Kidney (tissue), 14 donors: ENCODE results near the gene FBXW5. TPM values are rescaled to one million over a fixed set of nuclear protein-coding genes. Genes with fewer than 3 reads are reported as not detected.

ENCODE experiments used
- DNase-seq, 5 donors: peaks; one replicate each; pipeline ENCODE4 v3.0.0-alpha.2; 2013 to 2020
- FAIRE-seq: peaks from 2 replicates; lab custom pipeline; 2012; peaks lifted over from hg19 to GRCh38; lab: Jason Lieb, UNC
- H3K27ac ChIP-seq, 2 donors: one replicate each; pipeline ENCODE4 v1.7.0; 2013; ENCODE audit warnings: low read depth in 2 of 2, low read length in 2 of 2, inconsistent platforms in 1 of 2
- H3K27me3 ChIP-seq: one replicate; pipeline ENCODE4 v1.7.1; 2013; ENCODE audit warnings: low read length, inconsistent platforms; ENCODE audit not compliant: control insufficient read depth, insufficient read depth
- H3K36me3 ChIP-seq, 3 donors: one replicate each; pipeline versions ENCODE4 v1.7.0 to v1.7.1; 2013; ENCODE audit warnings: low read length in 3 of 3, control low read depth in 1 of 3, inconsistent platforms in 1 of 3; ENCODE audit not compliant: insufficient read depth in 3 of 3, control insufficient read depth in 2 of 3
- H3K4me1 ChIP-seq, 3 donors: one replicate each; pipeline versions ENCODE4 v1.7.0 to v1.7.1; 2013; ENCODE audit warnings: low read length in 3 of 3, inconsistent platforms in 1 of 3, low read depth in 1 of 3; ENCODE audit not compliant: control insufficient read depth in 2 of 3, insufficient read depth in 2 of 3
- H3K4me3 ChIP-seq, 3 donors: one replicate each; pipeline versions ENCODE4 v1.7.0 to v1.8.1; 2013; ENCODE audit warnings: low read length in 3 of 3, control low read depth in 1 of 3, inconsistent platforms in 1 of 3
- H3K9ac ChIP-seq, 3 donors: one replicate each; pipeline versions ENCODE4 v1.7.0 to v1.7.1; 2013; ENCODE audit warnings: low read length in 3 of 3, control low read depth in 1 of 3, inconsistent platforms in 1 of 3
- H3K9me3 ChIP-seq, 3 donors: one replicate each; pipeline versions ENCODE4 v1.7.0 to v1.7.1; 2013; ENCODE audit warnings: low read length in 3 of 3, control low read depth in 1 of 3, inconsistent platforms in 1 of 3; ENCODE audit not compliant: control insufficient read depth in 2 of 3, insufficient read depth in 1 of 3
- intact Hi-C: fragments of 100-400 bp; cut with DNase I; formaldehyde crosslinking; loops from one replicate; pipeline ENCODE4 v1.11.1; 2022
- polyA plus RNA-seq: library from polyadenylated mRNA; stranded (reverse); fragments of 350-450 nt; fragmentation: Illumina TruSeq; extraction: RNeasy Lipid Tissue Mini Kit (QIAGEN cat#74804); gene quantifications from one replicate; pipeline ENCODE4 v1.2.3, GENCODE V29; 2014; ENCODE audit warnings: low read depth, low replicate concordance; ENCODE audit not compliant: insufficient read depth
- total RNA-seq: library from RNA; stranded (reverse); fragmentation: NEBNext Ultra II Directional; extraction: Animal tissue kit (Norgen Biotek cat#: 25700); gene quantifications from one replicate; pipeline ENCODE4 v1.2.1, GENCODE V29; 2021
- TF ChIP-seq, protein P1 (sequence below): IDR thresholded peaks from 3 replicates; pipeline ENCODE4 v1.5.1; 2012; ENCODE audit warnings: mild to moderate bottlenecking, moderate library complexity, borderline replicate concordance; ENCODE audit not compliant: insufficient read depth; ENCODE audit errors: extremely low read depth
- donor health status: control.
- donor health status: control.
- donor health status: control.
- donor health status: control.
- donor health status: control.
- donor health status: DM: yes; HTN: yes; CAD: no.
- donor health status: Normal renal cell carcinoma (clear cell type).

Gene FBXW5
- total and polyA plus RNA-seq, 2 donors from 2014 or later = 92.5 to 97.2 TPM

DNA sequence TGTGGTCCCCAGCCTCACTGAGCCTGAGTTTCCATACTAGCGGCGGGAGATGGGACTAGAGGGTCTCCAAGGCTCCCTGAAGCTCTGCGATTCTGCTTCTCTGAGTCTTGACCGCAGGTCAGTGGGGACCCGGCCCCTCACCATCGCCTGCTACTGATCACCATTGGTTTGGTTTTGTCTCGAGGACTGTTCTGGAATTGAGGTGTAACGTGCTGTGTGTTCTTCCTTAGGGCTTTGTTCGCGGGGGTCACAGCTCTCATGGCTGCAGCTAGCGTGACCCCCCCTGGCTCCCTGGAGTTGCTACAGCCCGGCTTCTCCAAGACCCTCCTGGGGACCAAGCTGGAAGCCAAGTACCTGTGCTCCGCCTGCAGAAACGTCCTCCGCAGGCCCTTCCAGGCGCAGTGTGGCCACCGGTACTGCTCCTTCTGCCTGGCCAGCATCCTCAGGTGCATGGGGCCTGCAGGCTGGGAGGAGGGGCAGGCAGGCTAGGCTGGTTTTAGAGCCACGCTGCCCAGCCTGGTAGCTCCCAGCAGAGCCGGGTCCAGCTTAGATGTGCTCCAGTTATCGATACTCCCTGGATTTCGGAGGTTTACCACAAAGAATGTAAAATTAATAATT, 45.9 kb downstream of the FBXW5 start:
- intact Hi-C loops = no loop called here
- TF ChIP-seq, protein P1, sequence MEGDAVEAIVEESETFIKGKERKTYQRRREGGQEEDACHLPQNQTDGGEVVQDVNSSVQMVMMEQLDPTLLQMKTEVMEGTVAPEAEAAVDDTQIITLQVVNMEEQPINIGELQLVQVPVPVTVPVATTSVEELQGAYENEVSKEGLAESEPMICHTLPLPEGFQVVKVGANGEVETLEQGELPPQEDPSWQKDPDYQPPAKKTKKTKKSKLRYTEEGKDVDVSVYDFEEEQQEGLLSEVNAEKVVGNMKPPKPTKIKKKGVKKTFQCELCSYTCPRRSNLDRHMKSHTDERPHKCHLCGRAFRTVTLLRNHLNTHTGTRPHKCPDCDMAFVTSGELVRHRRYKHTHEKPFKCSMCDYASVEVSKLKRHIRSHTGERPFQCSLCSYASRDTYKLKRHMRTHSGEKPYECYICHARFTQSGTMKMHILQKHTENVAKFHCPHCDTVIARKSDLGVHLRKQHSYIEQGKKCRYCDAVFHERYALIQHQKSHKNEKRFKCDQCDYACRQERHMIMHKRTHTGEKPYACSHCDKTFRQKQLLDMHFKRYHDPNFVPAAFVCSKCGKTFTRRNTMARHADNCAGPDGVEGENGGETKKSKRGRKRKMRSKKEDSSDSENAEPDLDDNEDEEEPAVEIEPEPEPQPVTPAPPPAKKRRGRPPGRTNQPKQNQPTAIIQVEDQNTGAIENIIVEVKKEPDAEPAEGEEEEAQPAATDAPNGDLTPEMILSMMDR = no peak
- no peaks in the 10 kb centered on the region for H3K9me3 ChIP-seq
- peaks cover 0 to 17% (median 7%) of the 10 kb centered on the region in 3 donors for H3K36me3 ChIP-seq
- peaks cover 0 to 20% (median 10%) of the 10 kb centered on the region in 3 donors for H3K4me1 ChIP-seq
- FAIRE-seq (no peak), DNase-seq (no peak)
- H3K27me3 ChIP-seq = no peaks in the 10 kb centered on the region
- no peak overlapping the region for H3K9ac ChIP-seq
- no peak overlapping the region for H3K4me3 ChIP-seq
- H3K27ac ChIP-seq = no peak overlapping the region

DNA sequence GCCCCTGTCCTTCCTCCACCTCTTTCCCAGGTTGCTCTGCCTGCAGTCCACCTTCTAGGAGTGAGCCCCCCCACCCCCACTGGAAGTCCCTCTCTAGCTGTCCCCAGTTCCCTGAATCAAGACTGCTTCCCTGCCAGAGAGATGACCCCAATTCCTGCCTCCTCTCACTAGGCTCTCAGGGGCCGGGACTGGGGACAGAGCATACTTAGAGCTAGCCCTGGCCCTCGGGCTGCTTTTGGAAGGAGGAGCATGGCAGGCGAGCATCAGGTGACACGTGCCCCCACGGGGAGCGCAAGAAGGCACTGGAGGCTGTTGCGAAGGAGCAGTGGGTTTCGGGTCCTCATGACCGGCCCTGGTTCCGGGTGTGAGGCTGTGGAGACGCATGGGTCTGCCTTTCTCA, 48.5 kb downstream of the FBXW5 start:
- FAIRE-seq = no peak
- DNase-seq = no peak
- Histone ChIP-seq H3K36me3 (peaks cover 0 to 20% (median 7%) of the 10 kb centered on the region in 3 donors), H3K9me3 (no peaks in the 10 kb centered on the region), H3K27ac (no peak overlapping the region), H3K4me3 (no peak overlapping the region), H3K9ac (no peak overlapping the region), H3K4me1 (peaks cover 0 to 8% (median 0%) of the 10 kb centered on the region in 3 donors), H3K27me3 (no peaks in the 10 kb centered on the region)
- TF ChIP-seq, protein P1 = no peak
- intact Hi-C loops = no loop called here

DNA sequence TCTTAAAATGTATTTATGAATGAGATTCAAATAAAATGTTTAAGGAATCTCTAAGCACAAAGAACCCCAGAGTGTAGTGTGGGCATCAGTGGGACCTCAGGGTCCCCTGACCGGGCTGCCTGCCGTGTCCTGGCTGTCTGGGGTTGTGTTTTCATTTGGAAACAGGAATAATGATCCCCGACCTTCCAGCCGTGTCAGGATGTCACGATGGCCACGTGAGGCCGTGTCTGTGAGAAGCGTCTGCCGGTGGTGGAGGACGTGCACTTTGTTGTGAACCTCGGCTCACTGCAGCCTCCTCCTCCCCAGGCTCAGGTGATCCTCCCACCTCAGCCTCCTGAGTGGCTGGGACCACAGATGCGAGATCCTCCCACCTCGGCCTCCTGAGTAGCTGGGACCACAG, 53.9 kb downstream of the FBXW5 start:
- no peak overlapping the region for H3K27ac ChIP-seq
- intact Hi-C loops = no loop called here
- TF ChIP-seq, protein P1 = no peak
- H3K4me3 ChIP-seq = no peak overlapping the region
- H3K27me3 ChIP-seq = no peaks in the 10 kb centered on the region
- FAIRE-seq (no peak), DNase-seq (peak in 1 of 5 donors; percentile 54)
- H3K9me3 ChIP-seq = no peaks in the 10 kb centered on the region
- no peak overlapping the region for H3K9ac ChIP-seq
- peaks cover 0 to 4% (median 0%) of the 10 kb centered on the region in 3 donors for H3K36me3 ChIP-seq
- H3K4me1 ChIP-seq = peaks cover 0 to 8% (median 3%) of the 10 kb centered on the region in 3 donors

Other genes with a start within 250 kb of the FBXW5 start
Only the 30 nearest of the 32 such genes appear.
- gene DIPK1B, start 232.2 kb downstream of the FBXW5 start, total RNA-seq = 7.5 TPM
- gene DIPK1B, start 232.2 kb downstream of the FBXW5 start, polyA plus RNA-seq = 22.6 TPM
- 8.4 TPM for gene LCN10, start 201.8 kb downstream of the FBXW5 start, total RNA-seq
- gene LCN10, start 201.8 kb downstream of the FBXW5 start, polyA plus RNA-seq = 3.9 TPM
- 16.0 TPM for gene LCN6, start 196.2 kb downstream of the FBXW5 start, total RNA-seq
- gene LCN6, start 196.2 kb downstream of the FBXW5 start, polyA plus RNA-seq = not detected
- gene LCN8, start 186.5 kb downstream of the FBXW5 start, total RNA-seq = not detected
- not detected for gene LCN8, start 186.5 kb downstream of the FBXW5 start, polyA plus RNA-seq
- gene LCN15, start 180.2 kb downstream of the FBXW5 start, total RNA-seq = not detected
- gene LCN15, start 180.2 kb downstream of the FBXW5 start, polyA plus RNA-seq = not detected
- gene TMEM141, start 153.4 kb downstream of the FBXW5 start, total RNA-seq = 96.5 TPM
- gene TMEM141, start 153.4 kb downstream of the FBXW5 start, polyA plus RNA-seq = 403 TPM
- gene CCDC183, start 148.4 kb downstream of the FBXW5 start, total RNA-seq = 0.88 TPM
- 3.1 TPM for gene CCDC183, start 148.4 kb downstream of the FBXW5 start, polyA plus RNA-seq
- gene RABL6, start 136.8 kb downstream of the FBXW5 start, total RNA-seq = 70.3 TPM
- 60.4 TPM for gene RABL6, start 136.8 kb downstream of the FBXW5 start, polyA plus RNA-seq
- 5.3 TPM for gene AJM1, start 102.3 kb downstream of the FBXW5 start, total RNA-seq
- 2.5 TPM for gene AJM1, start 102.3 kb downstream of the FBXW5 start, polyA plus RNA-seq
- 108 TPM for gene PHPT1, start 95.3 kb downstream of the FBXW5 start, total RNA-seq
- gene PHPT1, start 95.3 kb downstream of the FBXW5 start, polyA plus RNA-seq = 283 TPM
- 8.1 TPM for gene MAMDC4, start 92.4 kb downstream of the FBXW5 start, total RNA-seq
- 5.8 TPM for gene MAMDC4, start 92.4 kb downstream of the FBXW5 start, polyA plus RNA-seq
- 316 TPM for gene EDF1, start 78.4 kb downstream of the FBXW5 start, total RNA-seq
- gene EDF1, start 78.4 kb downstream of the FBXW5 start, polyA plus RNA-seq = 888 TPM
- gene TRAF2, start 58.2 kb downstream of the FBXW5 start, total RNA-seq = 16.9 TPM
- 11.4 TPM for gene TRAF2, start 58.2 kb downstream of the FBXW5 start, polyA plus RNA-seq
- 1.9 TPM for gene C8G, start 505 bp upstream of the FBXW5 start, total RNA-seq
- gene C8G, start 505 bp upstream of the FBXW5 start, polyA plus RNA-seq = 2.1 TPM
- 42.9 TPM for gene LCN12, start 7.5 kb upstream of the FBXW5 start, total RNA-seq
- 35.5 TPM for gene LCN12, start 7.5 kb upstream of the FBXW5 start, polyA plus RNA-seq
- 236 TPM for gene PTGDS, start 32.8 kb upstream of the FBXW5 start, total RNA-seq
- gene PTGDS, start 32.8 kb upstream of the FBXW5 start, polyA plus RNA-seq = 709 TPM
- 1.4 TPM for gene LCNL1, start 38.3 kb upstream of the FBXW5 start, total RNA-seq
- gene LCNL1, start 38.3 kb upstream of the FBXW5 start, polyA plus RNA-seq = 0.54 TPM
- gene PAXX, start 47.7 kb upstream of the FBXW5 start, total RNA-seq = 54.2 TPM
- 80.9 TPM for gene PAXX, start 47.7 kb upstream of the FBXW5 start, polyA plus RNA-seq
- 4.0 TPM for gene CLIC3, start 51.8 kb upstream of the FBXW5 start, total RNA-seq
- 2.1 TPM for gene CLIC3, start 51.8 kb upstream of the FBXW5 start, polyA plus RNA-seq
- 72.1 TPM for gene ABCA2, start 83.5 kb upstream of the FBXW5 start, total RNA-seq
- gene ABCA2, start 83.5 kb upstream of the FBXW5 start, polyA plus RNA-seq = 39.2 TPM
- 0.60 TPM for gene FUT7, start 87.3 kb upstream of the FBXW5 start, total RNA-seq
- not detected for gene FUT7, start 87.3 kb upstream of the FBXW5 start, polyA plus RNA-seq
- gene NPDC1, start 101.4 kb upstream of the FBXW5 start, total RNA-seq = 189 TPM
- gene NPDC1, start 101.4 kb upstream of the FBXW5 start, polyA plus RNA-seq = 80.2 TPM
- 9.3 TPM for gene ENTPD2, start 109.3 kb upstream of the FBXW5 start, total RNA-seq
- 5.5 TPM for gene ENTPD2, start 109.3 kb upstream of the FBXW5 start, polyA plus RNA-seq
- 2.3 TPM for gene SAPCD2, start 125.8 kb upstream of the FBXW5 start, total RNA-seq
- gene SAPCD2, start 125.8 kb upstream of the FBXW5 start, polyA plus RNA-seq = 1.7 TPM
- 12.7 TPM for gene UAP1L1, start 132.8 kb upstream of the FBXW5 start, total RNA-seq
- gene UAP1L1, start 132.8 kb upstream of the FBXW5 start, polyA plus RNA-seq = 14.4 TPM
- gene MAN1B1, start 142.2 kb upstream of the FBXW5 start, total RNA-seq = 63.2 TPM
- 57.3 TPM for gene MAN1B1, start 142.2 kb upstream of the FBXW5 start, polyA plus RNA-seq
- 164 TPM for gene DPP7, start 170.0 kb upstream of the FBXW5 start, total RNA-seq
- gene DPP7, start 170.0 kb upstream of the FBXW5 start, polyA plus RNA-seq = 205 TPM
- 0.47 TPM for gene GRIN1, start 194.4 kb upstream of the FBXW5 start, total RNA-seq
- not detected for gene GRIN1, start 194.4 kb upstream of the FBXW5 start, polyA plus RNA-seq
- 0.25 TPM for gene LRRC26, start 225.3 kb upstream of the FBXW5 start, total RNA-seq
- not detected for gene LRRC26, start 225.3 kb upstream of the FBXW5 start, polyA plus RNA-seq
- gene TMEM210, start 227.3 kb upstream of the FBXW5 start, total RNA-seq = not detected
- gene TMEM210, start 227.3 kb upstream of the FBXW5 start, polyA plus RNA-seq = not detected